K562 (cell line): Measurements from ENCODE around the gene ACTN1.

ENCODE experiments used
- FOS ChIP-seq: IDR thresholded peaks from 3 replicates; pipeline ENCODE4 v1.6.1; 2011; ENCODE audit not compliant: insufficient read length; ENCODE audit errors: extremely low read depth
- GATA2 ChIP-seq: sonication (generic); formaldehyde crosslinking; IDR thresholded peaks from 2 replicates; pipeline ENCODE4 v1.4.0; 2020; ENCODE audit warnings: mild to moderate bottlenecking, missing genetic modification reagents
- KAT7 ChIP-seq: sonication (generic); formaldehyde crosslinking; IDR thresholded peaks from 2 replicates; pipeline ENCODE4 v1.8.0; 2022; ENCODE audit warnings: missing genetic modification reagents, mild to moderate bottlenecking, borderline replicate concordance
- POLR2A ChIP-seq: fragments of 450-650 bp; conservative IDR thresholded peaks from 2 replicates; pipeline ENCODE4 v1.6.1; 2016
- POLR2G ChIP-seq: fragments of 200-400 bp; formaldehyde crosslinking; IDR thresholded peaks from 2 replicates; pipeline ENCODE4 v1.6.1; 2017; ENCODE audit warnings: low read depth, mild to moderate bottlenecking, antibody characterized with exemption, low read length, moderate library complexity
- RBBP5 ChIP-seq: fragments of 200-600 bp; sonication (generic); IDR thresholded peaks from 2 replicates; pipeline ENCODE4 v1.6.1; 2012; ENCODE audit warnings: borderline replicate concordance, mild to moderate bottlenecking, low read length, control low read depth, inconsistent platforms; ENCODE audit not compliant: insufficient read depth, poor library complexity, severe bottlenecking
- ZNF785 ChIP-seq: fragments of 250-450 bp; sonication (Bioruptor Pico); IDR thresholded peaks from 2 replicates; pipeline ENCODE4 v1.4.0; 2020; ENCODE audit warnings: mild to moderate bottlenecking
- ZZZ3 ChIP-seq: fragments of 450-650 bp; IDR thresholded peaks from 2 replicates; pipeline ENCODE4 v1.6.1; 2016; ENCODE audit warnings: antibody characterized with exemption, mild to moderate bottlenecking, moderate library complexity

- TF ChIP-seq POLR2A (no peak), GATA2 (CRISPR knock-in tag) (no peak), POLR2G (no peak), RBBP5 (no peak), ZZZ3 (no peak), FOS (no peak), KAT7 (CRISPR knock-in tag) (no peak), ZNF785 (CRISPR knock-in tag) (no peak)
Observed at GRCh38 chr14:68973639-68974038, 5.5 kb downstream of the ACTN1 start.
